SK-N-MC (cell line): ENCODE data around the gene ABHD15.

Source experiments
- EZH2 ChIP-seq: fragments of 200-600 bp; sonication (generic); IDR thresholded peaks from one replicate; pipeline ENCODE4 v1.6.1; 2017; ENCODE audit warnings: antibody characterized with exemption
- POLR2AphosphoS5 ChIP-seq: IDR thresholded peaks from 2 replicates; pipeline ENCODE4 v1.6.1; 2012; ENCODE audit warnings: mild to moderate bottlenecking, low read depth, low read length, borderline replicate concordance

DNA sequence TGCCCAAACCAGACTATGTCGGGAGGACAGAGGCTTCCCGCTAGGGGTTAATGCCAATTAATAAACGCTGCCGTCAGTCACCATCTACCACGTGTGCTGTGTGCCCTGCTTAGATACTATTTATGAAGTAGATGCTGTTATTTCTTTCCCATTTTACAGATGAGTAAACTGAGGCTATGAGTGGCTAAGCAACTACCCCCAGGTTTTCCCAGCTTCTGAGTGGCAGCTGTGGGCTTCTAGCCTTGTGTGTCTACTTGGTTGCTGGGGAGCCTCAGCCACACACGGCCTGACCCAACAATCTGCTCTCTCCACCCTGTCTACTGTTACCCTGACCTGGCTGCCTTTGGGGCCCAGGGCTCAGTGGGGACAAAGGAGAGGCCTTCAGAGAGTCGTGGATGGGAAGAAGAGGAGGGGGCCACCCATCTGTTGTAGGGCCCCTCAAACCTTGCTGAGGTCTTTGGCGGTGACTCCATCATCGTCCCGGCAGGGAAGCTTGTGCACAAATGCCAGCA lies 15.5 kb upstream of the ABHD15 start:
- TF ChIP-seq POLR2AphosphoS5: no peak
- no peak for TF ChIP-seq EZH2
